ENCODE results near the gene GIGYF2. TPM values are rescaled to one million over a fixed set of nuclear protein-coding genes. Genes with fewer than 3 reads are reported as not detected.

The GIGYF2 gene
- total and polyA plus RNA-seq, 4 donors = 10.6 to 50.5 (median 26.7) TPM

GRCh38 chr2:232874677-232875223 lies 177.6 kb downstream of the GIGYF2 start:
- H3K9me3 ChIP-seq (ENCODE audit: control insufficient read depth in 4 of 4, low read length in 3 of 4) = no peaks in the 10 kb centered on the region
- TF ChIP-seq, protein P1, sequence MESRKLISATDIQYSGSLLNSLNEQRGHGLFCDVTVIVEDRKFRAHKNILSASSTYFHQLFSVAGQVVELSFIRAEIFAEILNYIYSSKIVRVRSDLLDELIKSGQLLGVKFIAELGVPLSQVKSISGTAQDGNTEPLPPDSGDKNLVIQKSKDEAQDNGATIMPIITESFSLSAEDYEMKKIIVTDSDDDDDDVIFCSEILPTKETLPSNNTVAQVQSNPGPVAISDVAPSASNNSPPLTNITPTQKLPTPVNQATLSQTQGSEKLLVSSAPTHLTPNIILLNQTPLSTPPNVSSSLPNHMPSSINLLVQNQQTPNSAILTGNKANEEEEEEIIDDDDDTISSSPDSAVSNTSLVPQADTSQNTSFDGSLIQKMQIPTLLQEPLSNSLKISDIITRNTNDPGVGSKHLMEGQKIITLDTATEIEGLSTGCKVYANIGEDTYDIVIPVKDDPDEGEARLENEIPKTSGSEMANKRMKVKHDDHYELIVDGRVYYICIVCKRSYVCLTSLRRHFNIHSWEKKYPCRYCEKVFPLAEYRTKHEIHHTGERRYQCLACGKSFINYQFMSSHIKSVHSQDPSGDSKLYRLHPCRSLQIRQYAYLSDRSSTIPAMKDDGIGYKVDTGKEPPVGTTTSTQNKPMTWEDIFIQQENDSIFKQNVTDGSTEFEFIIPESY (IDR thresholded peaks at IDR 0.05) = no peak
- TF ChIP-seq JUND (IDR thresholded peaks at IDR 0.05) = no peak
- TF ChIP-seq, protein P2, sequence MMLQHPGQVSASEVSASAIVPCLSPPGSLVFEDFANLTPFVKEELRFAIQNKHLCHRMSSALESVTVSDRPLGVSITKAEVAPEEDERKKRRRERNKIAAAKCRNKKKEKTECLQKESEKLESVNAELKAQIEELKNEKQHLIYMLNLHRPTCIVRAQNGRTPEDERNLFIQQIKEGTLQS (IDR thresholded peaks at IDR 0.05) = no peak
- no peak for TF ChIP-seq RXRA (IDR thresholded peaks at IDR 0.05)
- no peak for TF ChIP-seq SP1 (IDR thresholded peaks at IDR 0.05)
- TF ChIP-seq EGR1 (IDR thresholded peaks at IDR 0.05; ENCODE audit: low read depth in 2 of 2) = no peak
- no peak for TF ChIP-seq HNF4A (conservative IDR thresholded peaks at IDR 0.05)
- TF ChIP-seq NR2F2 (IDR thresholded peaks at IDR 0.05) = no peak
- TF ChIP-seq RAD21 (IDR thresholded peaks at IDR 0.05) = no peak
- no peak for TF ChIP-seq HNF4G (IDR thresholded peaks at IDR 0.05)
- TF ChIP-seq YY1 (IDR thresholded peaks at IDR 0.05) = no peak
- TF ChIP-seq MAX (IDR thresholded peaks at IDR 0.05) = no peak
- TF ChIP-seq TAF1 (conservative IDR thresholded peaks at IDR 0.05) = no peak
- no peak for TF ChIP-seq GABPA (IDR thresholded peaks at IDR 0.05 in 1 of 2, conservative IDR thresholded peaks at IDR 0.05 in 1 of 2)
- TF ChIP-seq, protein P3, sequence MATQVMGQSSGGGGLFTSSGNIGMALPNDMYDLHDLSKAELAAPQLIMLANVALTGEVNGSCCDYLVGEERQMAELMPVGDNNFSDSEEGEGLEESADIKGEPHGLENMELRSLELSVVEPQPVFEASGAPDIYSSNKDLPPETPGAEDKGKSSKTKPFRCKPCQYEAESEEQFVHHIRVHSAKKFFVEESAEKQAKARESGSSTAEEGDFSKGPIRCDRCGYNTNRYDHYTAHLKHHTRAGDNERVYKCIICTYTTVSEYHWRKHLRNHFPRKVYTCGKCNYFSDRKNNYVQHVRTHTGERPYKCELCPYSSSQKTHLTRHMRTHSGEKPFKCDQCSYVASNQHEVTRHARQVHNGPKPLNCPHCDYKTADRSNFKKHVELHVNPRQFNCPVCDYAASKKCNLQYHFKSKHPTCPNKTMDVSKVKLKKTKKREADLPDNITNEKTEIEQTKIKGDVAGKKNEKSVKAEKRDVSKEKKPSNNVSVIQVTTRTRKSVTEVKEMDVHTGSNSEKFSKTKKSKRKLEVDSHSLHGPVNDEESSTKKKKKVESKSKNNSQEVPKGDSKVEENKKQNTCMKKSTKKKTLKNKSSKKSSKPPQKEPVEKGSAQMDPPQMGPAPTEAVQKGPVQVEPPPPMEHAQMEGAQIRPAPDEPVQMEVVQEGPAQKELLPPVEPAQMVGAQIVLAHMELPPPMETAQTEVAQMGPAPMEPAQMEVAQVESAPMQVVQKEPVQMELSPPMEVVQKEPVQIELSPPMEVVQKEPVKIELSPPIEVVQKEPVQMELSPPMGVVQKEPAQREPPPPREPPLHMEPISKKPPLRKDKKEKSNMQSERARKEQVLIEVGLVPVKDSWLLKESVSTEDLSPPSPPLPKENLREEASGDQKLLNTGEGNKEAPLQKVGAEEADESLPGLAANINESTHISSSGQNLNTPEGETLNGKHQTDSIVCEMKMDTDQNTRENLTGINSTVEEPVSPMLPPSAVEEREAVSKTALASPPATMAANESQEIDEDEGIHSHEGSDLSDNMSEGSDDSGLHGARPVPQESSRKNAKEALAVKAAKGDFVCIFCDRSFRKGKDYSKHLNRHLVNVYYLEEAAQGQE (IDR thresholded peaks at IDR 0.05) = no peak
- no peak for TF ChIP-seq FOXA2 (IDR thresholded peaks at IDR 0.05)
- TF ChIP-seq, protein P4, sequence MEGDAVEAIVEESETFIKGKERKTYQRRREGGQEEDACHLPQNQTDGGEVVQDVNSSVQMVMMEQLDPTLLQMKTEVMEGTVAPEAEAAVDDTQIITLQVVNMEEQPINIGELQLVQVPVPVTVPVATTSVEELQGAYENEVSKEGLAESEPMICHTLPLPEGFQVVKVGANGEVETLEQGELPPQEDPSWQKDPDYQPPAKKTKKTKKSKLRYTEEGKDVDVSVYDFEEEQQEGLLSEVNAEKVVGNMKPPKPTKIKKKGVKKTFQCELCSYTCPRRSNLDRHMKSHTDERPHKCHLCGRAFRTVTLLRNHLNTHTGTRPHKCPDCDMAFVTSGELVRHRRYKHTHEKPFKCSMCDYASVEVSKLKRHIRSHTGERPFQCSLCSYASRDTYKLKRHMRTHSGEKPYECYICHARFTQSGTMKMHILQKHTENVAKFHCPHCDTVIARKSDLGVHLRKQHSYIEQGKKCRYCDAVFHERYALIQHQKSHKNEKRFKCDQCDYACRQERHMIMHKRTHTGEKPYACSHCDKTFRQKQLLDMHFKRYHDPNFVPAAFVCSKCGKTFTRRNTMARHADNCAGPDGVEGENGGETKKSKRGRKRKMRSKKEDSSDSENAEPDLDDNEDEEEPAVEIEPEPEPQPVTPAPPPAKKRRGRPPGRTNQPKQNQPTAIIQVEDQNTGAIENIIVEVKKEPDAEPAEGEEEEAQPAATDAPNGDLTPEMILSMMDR (IDR thresholded peaks at IDR 0.05; ENCODE audit: low read depth, low read length, missing input control) = no peak
- TF ChIP-seq FOXA1 (IDR thresholded peaks at IDR 0.05) = no peak
- no peaks in the 10 kb centered on the region for H3K27me3 ChIP-seq (ENCODE audit: control insufficient read depth in 4 of 4, insufficient read depth in 4 of 4, low read length in 3 of 4)
- 90% methylated on average over 16 of the region's 16 CpGs for WGBS
- H3K36me3 ChIP-seq (ENCODE audit: control insufficient read depth in 4 of 4, insufficient read depth in 3 of 4, low read depth in 1 of 4, low read length in 3 of 4) = peaks cover 0 to 3% (median 1%) of the 10 kb centered on the region in 4 donors
- H3K27ac ChIP-seq (ENCODE audit: low read depth in 1 of 2, low read length in 2 of 2) = peak overlapping the region; percentile 81
- no peak overlapping the region for H3K9ac ChIP-seq (ENCODE audit: low read depth in 1 of 2, low read length in 2 of 2)
- no peak for DNase-seq (ENCODE audit: low spot score)
- H3K4me3 ChIP-seq (ENCODE audit: low read depth in 1 of 3, low read length in 3 of 3) = no peak overlapping the region
- peaks cover 4 to 45% (median 28%) of the 10 kb centered on the region in 4 donors for H3K4me1 ChIP-seq (ENCODE audit: control insufficient read depth in 4 of 4, insufficient read depth in 4 of 4, low read length in 3 of 4)
